ENCODE results near the gene COL24A1.
A peak's percentile ranks its signal among the peaks of the same experiment; 100 is the strongest.
"Not testable (repeated sequence)": the region's sequence is repeated elsewhere in the genome, so short reads cannot be mapped to it uniquely, and the experiment has no call there.

Gene COL24A1

GRCh38 chr1:86071870-86072269 is 84.7 kb downstream of the COL24A1 start:
- DNase-seq = not testable (repeated sequence)

DNA sequence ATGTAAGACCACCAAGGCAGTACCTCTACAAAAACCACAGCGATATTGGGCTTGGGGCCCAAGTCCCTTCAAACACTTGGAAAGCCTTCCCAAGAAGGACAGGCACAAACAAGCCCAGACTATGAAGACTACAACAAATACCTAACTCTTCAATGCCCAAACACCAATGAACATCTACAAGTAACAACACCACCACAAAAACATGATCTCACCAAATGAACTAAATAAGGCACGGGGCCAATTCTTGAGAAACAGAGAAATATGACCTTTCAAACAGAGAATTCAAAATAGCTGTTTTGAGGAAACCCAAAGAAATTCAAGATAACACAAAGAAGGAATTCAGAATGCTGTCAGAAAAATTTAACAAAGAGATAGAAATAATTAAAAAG is 86.8 kb downstream of the COL24A1 start:
- DNase-seq = no peak

DNA sequence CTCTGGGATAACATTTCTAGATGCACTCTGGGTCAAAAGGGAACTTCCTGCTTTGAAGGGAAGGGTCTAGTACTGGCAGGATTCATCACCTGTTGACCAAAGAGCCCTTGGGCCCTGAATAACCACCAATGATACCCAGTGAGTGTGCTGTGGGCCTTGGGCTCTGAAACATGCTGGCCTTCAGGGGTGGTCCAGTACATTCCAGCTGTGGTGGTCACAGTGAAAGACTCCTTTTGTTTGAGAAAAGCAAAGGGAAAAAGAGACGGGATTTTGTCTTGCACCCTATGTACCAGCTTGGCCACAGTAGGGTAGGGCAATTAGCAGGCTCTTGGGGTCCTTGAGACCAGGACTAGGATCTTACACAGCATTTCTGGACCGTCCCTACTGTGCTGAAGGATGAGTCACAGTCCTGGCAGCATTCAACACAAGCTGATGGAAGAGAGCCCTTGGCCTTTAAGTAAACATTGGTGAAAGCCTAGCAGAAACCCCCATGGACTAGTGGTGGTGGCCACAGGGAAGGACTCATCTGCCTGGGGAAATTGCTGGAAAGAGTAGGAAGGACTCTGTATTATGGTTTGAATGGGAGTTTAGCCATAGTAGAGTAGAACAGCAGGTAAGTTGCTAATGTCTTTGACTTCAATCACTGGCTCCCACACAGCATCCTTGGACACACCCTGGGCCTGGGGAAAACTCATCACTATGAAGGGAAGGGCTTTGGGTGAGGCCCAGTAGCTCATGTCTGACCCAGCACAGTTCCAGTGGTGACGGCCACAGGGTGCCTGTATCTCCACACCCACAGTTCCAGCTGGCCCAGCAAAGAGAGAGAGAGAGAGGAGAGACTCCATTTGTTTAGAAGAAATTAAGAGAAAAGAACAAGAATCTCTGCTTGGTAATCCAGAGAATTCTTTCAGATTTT is 87.5 kb downstream of the COL24A1 start:
- DNase-seq = no peak

DNA sequence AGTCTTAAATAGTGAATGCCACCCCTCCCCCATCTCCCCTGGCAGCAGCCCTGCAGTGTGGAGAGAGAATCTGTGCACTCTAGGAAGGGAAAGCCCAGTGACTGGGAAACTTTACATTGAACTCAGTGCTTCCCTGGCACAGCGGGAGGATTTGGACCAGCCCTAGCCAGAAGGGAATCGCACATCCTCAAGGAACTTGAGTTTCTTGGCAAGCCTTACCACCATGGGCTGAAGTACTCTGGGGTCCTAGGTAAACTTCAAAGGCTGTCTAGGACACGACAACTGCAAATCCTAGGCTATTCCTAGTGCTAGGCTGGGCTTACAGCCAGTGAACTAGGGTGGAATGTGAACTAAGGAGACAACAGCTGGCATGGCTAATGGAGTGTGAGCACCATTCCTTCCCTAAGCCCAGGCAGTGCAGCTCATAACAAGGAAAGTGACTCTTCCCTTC is 88.3 kb downstream of the COL24A1 start:
- DNase-seq = no peak

GRCh38 chr1:86067626-86068025 is 88.9 kb downstream of the COL24A1 start:
- no peak for DNase-seq

DNA sequence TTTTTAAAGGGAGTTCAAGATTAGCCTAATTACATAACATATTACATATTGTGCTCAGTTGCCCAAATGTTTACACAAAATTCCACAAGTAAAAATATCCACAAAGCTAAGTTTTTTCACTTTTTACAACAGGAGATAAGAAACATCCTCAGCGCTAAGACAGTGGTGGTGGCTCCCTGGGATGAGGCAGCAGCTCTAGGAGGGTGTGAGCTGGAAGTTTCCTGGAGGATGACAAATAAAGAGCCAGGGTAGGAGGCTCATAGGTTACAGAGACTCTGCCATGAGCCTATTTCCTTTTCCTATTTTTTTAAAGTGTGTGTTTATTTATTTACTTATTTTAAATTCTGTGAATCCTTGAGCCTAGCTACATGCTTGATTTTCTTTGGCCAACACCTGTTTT is 91.7 kb downstream of the COL24A1 start:
- no peak for DNase-seq

DNA sequence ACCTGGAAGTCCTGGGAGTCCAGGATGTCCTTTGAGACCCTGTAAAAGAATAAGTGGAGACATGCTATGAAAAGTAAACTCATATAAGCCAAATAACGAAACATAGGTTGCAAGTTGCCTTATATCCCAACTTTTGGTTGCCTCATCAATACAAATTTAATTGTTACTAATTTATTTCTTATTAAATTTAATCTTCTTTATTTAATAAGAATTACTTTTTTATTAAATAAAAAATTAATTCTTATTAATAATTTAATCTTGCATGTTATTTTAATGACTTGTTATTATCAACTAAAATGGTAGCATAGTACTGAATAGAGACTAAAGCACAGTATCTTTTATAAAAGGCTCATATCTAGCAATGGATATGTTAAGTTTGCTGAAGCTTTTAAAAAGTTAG is 92.9 kb downstream of the COL24A1 start:
- DNase-seq = no peak

GRCh38 chr1:86062453-86062852 is 94.1 kb downstream of the COL24A1 start:
- DNase-seq = peak; percentile 78

GRCh38 chr1:86061551-86061990 is 95.0 kb downstream of the COL24A1 start:
- DNase-seq = no peak

GRCh38 chr1:86054396-86054795 is 102.2 kb downstream of the COL24A1 start:
- DNase-seq = no peak

DNA sequence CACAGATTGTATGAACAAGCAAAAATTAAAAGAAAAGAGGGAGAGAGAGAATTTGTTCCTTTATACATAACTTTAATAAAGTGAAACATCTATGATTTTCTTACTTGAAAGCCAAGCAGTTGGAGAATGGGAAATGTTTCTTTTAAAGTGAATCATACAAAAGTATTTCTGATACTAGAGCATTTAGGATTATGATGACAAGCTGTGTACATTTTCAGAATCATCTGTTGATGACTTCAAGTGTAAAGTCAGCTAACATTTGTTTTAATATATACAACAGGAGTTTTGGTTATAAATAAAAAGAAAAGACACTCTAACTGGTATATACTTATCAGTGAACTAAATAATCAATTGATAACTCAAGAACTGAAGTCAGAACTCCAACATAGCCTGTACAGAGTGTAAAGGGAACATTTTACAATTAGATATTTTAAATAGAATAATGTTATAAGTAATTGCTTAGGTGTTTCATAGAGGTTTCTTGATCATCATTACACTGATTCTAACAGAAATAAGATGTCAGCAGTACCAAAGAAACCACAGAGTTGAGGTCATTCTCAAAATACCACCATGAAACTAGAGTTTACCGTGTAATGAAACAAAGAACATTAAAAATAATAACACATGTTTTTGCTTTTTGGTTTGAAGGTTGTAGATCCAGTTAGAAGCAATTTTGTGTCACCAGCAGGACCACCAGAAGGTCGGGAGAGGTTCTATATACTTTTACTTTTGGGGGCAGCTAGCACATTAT is 103.4 kb downstream of the COL24A1 start:
- no peak for DNase-seq

DNA sequence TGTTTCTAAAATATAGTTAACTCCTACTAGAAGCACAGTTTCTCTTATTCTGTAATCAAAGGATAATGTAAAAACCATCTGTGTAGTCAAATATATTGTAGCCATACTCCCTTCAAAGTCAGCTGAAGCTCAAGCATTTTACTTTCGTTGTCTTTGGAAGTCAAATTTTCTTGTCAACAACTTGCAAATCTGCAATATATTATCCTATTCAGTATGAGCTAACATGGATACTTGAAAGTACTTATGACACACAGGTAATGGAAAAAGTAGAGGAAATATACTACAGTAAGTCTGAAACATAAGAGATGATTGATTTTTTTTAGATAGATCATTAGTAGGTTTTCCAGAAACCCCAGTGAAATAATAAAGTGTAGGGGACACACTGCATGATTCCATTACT is 121.5 kb downstream of the COL24A1 start:
- no peak for DNase-seq

GRCh38 chr1:86030180-86030579 is 126.4 kb downstream of the COL24A1 start:
- DNase-seq = no peak

DNA sequence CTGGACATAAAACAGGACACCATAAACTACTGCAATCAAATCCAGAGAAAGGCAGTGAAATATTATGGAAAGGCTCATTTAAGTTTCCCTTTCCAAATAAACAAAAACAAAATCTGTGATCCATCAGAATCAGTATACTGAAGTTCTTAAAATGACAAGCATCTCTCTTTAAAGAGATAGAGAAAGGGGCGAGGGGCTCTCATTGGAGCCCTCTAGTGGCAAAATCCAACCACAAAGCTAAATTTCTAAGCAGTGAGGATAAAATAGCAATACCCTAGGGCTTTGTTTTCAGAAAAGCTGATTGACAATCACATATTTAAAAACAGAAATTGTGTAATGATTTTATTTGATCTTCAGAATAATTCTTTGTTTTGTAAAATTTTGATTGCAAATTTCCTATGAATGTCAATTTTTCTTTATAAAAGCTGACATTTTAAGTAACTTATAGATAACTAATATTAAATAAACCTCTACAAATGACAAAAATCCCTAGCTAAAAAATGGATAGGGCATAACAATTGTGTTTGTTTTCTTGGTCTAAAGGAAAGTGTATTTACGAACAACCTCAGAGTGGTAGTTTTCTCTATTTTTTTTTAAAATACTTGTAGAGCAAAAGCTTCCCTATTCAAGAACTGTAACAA is 138.2 kb downstream of the COL24A1 start:
- peak; percentile 50 for DNase-seq

DNA sequence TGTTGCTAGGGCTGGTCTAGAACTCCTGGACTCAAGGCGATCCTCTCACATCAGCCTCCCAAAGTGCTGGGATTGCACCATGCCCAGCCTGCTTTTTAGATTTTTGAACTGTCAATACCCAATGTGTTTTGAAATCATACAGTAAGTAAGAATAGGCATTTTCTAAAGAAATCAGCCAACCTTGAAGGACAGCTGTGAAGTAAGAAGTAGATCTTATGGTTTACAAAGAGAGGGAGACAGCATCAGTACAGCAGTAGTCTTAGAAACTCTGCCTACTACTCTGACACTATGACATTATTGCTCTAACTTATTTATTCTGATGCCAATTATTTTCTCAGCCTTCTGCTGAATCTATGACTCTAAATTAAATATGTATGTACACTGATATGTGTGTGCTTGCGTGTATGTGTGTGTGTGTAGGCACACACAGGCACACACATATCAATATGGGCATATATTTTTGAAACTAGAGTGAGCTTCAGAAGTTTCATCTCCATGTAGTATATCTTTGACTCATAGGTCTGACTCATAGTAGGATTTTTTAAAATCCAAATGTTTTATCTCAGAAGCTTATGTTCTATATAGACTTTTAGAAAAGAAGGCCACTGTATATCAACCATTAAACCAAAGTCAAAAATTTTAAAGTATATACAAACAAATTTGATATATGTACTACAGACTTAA is 140.4 kb downstream of the COL24A1 start:
- DNase-seq = no peak

DNA sequence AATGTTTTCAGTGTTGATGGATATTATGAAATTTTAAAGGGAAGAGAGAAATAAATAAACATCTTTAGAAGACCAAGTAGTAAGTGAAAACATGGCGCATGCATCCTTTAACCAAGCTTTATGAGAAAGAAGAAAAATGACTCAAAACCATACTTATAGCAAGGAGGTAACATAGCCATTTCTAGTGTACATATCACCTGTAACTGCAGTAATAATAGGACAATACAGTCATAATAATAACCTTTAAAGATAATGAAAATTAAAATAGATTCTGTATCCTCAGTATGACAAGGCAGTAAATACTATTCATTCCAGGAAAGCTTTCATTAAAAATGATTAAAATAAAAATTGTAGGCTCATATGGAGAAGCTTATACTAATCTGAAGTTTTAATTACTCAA is 141.2 kb downstream of the COL24A1 start:
- no peak for DNase-seq

DNA sequence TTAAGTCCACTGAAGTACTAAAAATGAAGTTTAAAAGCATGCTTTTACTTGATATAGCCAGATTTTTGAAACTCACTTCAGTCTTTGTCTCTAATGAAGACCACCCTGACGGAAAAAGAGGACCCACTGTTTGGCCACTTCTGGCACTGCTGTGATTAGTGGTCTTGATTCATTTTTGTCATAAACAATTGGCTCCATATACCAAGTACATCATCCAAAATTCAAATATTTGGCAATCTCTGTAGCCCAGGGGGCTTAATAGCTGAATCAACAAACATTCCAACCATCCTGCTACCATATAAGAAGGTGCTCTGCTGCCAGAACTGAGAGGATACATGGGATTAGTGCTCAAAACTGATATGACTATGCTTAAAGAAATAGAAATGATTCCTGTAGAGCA is 156.0 kb downstream of the COL24A1 start:
- DNase-seq = peak; percentile 23

DNA sequence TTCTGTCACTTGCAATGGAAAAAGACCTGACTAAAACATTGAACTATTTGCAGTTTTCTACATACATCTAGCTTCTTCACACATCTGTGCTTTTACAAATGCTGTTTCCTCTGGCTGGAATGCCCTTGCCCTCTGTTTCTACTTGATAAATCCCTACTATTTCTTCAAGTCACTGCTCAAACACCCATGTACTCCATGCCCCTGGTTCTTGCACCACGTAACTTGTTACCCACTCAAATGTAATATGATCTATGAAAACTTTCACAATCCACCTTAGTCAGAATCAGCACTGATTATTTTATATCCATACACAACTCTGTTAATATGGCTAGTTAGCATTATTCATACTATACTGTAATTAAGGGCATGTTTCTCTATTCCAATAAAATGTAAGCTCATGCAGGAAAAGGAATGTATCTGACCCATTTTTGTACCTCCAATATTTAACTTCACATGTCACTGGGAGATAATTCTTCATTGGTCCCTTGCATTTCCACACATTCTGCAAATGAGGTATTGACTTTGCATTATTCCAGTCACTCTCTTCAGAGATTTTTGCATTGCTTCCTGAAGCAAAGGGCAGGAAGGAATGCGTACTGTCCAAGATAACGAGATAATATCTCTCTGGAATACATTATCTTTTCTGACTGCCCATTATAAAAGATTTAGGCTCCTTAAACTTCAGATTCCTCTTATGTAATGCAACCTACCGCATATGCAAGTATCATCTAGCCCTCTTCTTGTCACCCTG is 158.3 kb downstream of the COL24A1 start:
- DNase-seq = no peak

DNA sequence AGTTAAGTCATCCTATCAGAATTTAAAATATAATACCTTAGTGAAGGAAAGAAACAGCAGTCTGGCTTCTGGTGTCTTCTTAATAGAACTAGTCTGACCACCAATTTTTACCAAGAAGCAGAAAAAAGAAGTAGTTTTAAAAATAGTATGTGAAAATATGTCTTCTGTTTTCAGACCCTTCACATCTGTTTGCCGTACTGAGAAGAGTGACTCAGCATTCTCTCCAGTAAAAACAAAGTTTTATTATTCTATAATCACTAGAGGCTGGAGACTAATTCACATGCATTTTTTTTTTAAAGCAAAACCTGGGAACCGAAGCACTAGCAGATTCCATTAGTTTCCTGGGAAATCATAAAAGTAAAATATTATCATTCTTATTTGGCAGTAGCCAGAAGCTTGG is 163.8 kb downstream of the COL24A1 start:
- DNase-seq = no peak

DNA sequence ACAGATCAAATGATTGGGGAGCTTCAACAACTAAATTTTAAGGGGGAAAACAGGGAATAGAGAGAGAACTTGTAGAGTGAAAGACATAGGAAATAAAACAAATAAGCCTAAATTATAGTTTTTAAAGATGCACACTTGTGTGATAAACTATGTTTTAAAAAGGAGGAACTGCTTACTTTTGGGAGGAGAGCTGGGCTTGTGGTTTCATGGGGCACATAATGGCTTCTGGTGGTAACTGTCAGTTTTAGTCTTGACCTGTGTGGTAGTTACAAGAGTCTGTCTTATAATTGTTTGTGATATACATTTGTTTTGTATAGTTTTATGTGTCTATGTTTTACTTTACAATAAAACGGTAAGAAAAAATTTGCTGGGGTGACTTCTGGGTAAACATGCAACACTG is 165.3 kb downstream of the COL24A1 start:
- no peak for DNase-seq

- no peak for DNase-seq
These were observed 171.9 kb downstream of the COL24A1 start for GRCh38 chr1:85984636-85985035.

GRCh38 chr1:85983316-85983715 is 173.3 kb downstream of the COL24A1 start:
- no peak for DNase-seq

All from NCI-H69 (cell line).